ENCODE data around the gene SQOR. TPM values are rescaled to one million over a fixed set of nuclear protein-coding genes. Genes with fewer than 3 reads are reported as not detected.
A peak's percentile ranks its signal among the peaks of the same experiment; 100 is the strongest.

SQOR gene
- total RNA-seq, 4 donors from 2014 or later, result 85.8 to 101 (median 96.7) TPM

DNA sequence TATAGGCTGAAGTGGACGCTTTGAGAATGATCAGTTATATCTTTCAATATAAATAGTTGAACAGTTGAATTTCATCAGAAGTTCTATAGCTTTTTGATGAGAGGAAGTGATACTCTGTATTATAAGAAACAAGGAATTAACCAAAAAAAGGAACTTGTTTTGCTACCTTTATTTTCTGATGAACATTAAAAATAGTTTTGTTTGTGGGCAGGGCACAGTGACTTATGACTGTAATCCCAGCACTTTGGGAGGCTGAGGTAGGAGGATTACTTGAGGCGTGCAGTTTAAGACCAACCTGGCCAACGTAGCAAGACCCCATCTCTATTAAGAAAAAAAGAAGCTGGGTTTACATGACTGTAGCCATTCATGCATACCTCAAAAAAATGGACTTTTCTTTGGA, 30.9 kb upstream of the SQOR start:
- TF ChIP-seq, protein P1, sequence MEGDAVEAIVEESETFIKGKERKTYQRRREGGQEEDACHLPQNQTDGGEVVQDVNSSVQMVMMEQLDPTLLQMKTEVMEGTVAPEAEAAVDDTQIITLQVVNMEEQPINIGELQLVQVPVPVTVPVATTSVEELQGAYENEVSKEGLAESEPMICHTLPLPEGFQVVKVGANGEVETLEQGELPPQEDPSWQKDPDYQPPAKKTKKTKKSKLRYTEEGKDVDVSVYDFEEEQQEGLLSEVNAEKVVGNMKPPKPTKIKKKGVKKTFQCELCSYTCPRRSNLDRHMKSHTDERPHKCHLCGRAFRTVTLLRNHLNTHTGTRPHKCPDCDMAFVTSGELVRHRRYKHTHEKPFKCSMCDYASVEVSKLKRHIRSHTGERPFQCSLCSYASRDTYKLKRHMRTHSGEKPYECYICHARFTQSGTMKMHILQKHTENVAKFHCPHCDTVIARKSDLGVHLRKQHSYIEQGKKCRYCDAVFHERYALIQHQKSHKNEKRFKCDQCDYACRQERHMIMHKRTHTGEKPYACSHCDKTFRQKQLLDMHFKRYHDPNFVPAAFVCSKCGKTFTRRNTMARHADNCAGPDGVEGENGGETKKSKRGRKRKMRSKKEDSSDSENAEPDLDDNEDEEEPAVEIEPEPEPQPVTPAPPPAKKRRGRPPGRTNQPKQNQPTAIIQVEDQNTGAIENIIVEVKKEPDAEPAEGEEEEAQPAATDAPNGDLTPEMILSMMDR (IDR thresholded peaks at IDR 0.05), result no peak
- no peak for TF ChIP-seq POLR2A (IDR thresholded peaks at IDR 0.05)
- no peak overlapping the region for H3K27ac ChIP-seq
- DNase-seq, result no peak
- peaks cover 0 to 3% (median 0%) of the 10 kb centered on the region in 4 donors for H3K4me1 ChIP-seq
- no peaks in the 10 kb centered on the region for H3K27me3 ChIP-seq
- no peak overlapping the region for H3K4me3 ChIP-seq
- no peaks in the 10 kb centered on the region for H3K9me3 ChIP-seq
- H3K36me3 ChIP-seq, result peaks cover 0 to 31% (median 0%) of the 10 kb centered on the region in 3 donors

DNA sequence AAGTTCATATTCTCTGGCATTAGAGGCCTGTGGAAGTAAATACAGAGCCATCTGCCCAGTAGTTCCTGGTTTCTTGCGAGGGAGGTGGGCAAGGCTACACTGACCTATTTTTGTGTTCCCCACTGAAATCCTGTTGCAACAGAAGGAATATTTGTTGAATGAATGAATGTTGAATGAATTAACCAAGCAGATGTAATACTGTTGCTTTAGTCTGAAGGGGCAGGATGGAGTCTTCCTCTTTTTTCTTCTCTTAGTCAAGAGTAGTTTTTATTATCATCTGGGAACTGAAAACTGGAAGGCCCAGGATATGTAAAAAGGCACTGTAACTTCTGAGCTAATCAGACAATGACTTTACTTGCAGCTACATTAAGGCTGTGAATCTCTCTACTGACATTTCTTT, 30.5 kb upstream of the SQOR start:
- Histone ChIP-seq H3K4me3 (no peak overlapping the region), H3K27me3 (no peaks in the 10 kb centered on the region), H3K9me3 (no peaks in the 10 kb centered on the region), H3K27ac (no peak overlapping the region), H3K4me1 (peaks cover 0 to 3% (median 0%) of the 10 kb centered on the region in 4 donors), H3K36me3 (peaks cover 0 to 35% (median 0%) of the 10 kb centered on the region in 3 donors)
- DNase-seq, result no peak
- TF ChIP-seq POLR2A (IDR thresholded peaks at IDR 0.05), result no peak
- TF ChIP-seq, protein P1 (IDR thresholded peaks at IDR 0.05), result no peak

DNA sequence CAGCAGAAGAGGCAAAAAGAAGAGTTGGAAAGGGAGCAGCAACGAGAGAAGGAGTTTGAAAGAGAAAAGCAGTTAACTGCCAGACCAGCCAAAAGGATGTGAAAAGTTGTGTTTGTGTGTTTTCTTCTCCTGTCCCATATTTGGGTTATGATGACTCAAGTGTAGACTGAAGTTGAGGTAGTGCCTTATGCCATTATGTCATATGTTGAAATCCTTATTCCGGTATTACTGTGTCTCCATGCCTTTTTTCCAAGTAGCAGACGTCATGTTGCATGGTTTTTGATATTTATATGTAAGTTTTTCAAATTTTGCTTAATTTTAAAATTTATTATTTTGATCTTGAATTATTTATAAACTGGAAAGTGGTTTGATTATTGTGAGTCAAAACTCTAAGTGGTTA, 28.4 kb upstream of the SQOR start:
- no peak overlapping the region for H3K27ac ChIP-seq
- no peaks in the 10 kb centered on the region for H3K27me3 ChIP-seq
- no peaks in the 10 kb centered on the region for H3K9me3 ChIP-seq
- no peak overlapping the region for H3K4me3 ChIP-seq
- H3K36me3 ChIP-seq, result peaks cover 0 to 36% (median 0%) of the 10 kb centered on the region in 3 donors
- DNase-seq, result no peak
- peaks cover 0 to 3% (median 0%) of the 10 kb centered on the region in 4 donors for H3K4me1 ChIP-seq
- no peak for TF ChIP-seq POLR2A (IDR thresholded peaks at IDR 0.05)
- TF ChIP-seq, protein P1 (IDR thresholded peaks at IDR 0.05), result no peak

DNA sequence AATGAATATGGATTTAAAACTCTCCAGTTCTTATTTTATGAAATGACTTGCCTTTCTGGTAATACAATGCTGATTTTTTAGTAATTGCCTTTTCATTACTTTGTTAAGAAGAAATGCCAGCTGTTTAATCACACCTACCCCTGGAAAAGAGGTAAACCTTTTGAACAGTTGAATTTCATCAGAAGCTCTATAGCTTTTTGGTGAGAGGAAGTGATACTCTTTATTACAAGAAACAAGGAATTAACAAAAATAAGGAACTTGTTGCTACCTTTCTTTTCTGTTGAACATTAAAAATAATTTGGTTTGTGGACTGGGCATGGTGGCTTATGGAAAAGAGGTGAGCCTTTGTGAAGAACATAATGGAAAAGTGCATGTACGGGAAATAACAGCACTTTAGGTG, 28.0 kb upstream of the SQOR start:
- no peak overlapping the region for H3K4me3 ChIP-seq
- TF ChIP-seq, protein P1 (IDR thresholded peaks at IDR 0.05), result no peak
- TF ChIP-seq POLR2A (IDR thresholded peaks at IDR 0.05), result no peak
- no peaks in the 10 kb centered on the region for H3K27me3 ChIP-seq
- peaks cover 0 to 36% (median 0%) of the 10 kb centered on the region in 3 donors for H3K36me3 ChIP-seq
- H3K4me1 ChIP-seq, result peaks cover 0 to 3% (median 0%) of the 10 kb centered on the region in 4 donors
- no peak for DNase-seq
- H3K9me3 ChIP-seq, result no peaks in the 10 kb centered on the region
- no peak overlapping the region for H3K27ac ChIP-seq

- Histone ChIP-seq H3K27me3 (no peaks in the 10 kb centered on the region), H3K27ac (no peak overlapping the region), H3K4me1 (no peaks in the 10 kb centered on the region), H3K4me3 (no peak overlapping the region), H3K36me3 (peaks cover 0 to 26% (median 0%) of the 10 kb centered on the region in 3 donors), H3K9me3 (no peaks in the 10 kb centered on the region)
- DNase-seq, result no peak
- TF ChIP-seq, protein P1 (IDR thresholded peaks at IDR 0.05), result peak in 5 of 6 experiments; percentile 19 to 48 (median 38)
- no peak for TF ChIP-seq POLR2A (IDR thresholded peaks at IDR 0.05)
Observed at GRCh38 chr15:45611305-45611704, 23.5 kb upstream of the SQOR start.
